ENCODE results near the gene NRG4.
"Not testable (repeated sequence)": the region's sequence is repeated elsewhere in the genome, so short reads cannot be mapped to it uniquely, and the experiment has no call there.

NRG4 gene

GRCh38 chr15:75926931-75927330 lies 85.3 kb downstream of the NRG4 start:
- DNase-seq (ENCODE audit: low read depth), result no peak

DNA sequence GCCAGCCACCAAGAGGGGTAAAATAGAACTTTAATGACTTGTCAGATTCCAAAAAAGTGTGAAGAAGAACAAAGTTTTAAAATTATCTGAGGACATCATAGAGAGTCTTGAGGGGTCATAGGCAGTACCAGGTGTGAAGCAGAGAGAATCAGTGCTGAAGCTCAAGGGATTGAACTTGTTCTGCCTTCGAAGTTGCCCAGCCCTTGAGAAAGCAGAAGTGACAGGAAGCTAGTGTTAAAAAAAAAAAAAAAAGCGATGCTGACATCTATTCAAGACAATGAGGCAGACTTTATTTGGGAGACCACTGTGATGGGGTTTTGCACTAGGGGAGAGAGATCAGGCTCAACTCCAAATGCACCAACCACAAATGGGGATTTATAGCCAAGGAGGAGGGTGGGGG lies 86.8 kb downstream of the NRG4 start:
- no peak for DNase-seq (ENCODE audit: low read depth)

- no peak for DNase-seq (ENCODE audit: low read depth)
These were observed 87.6 kb downstream of the NRG4 start for GRCh38 chr15:75924576-75924975.

- DNase-seq (ENCODE audit: low read depth), result no peak
These were observed 88.5 kb downstream of the NRG4 start for GRCh38 chr15:75923756-75924155.

GRCh38 chr15:75921732-75922703 lies 90.2 kb downstream of the NRG4 start:
- DNase-seq (ENCODE audit: low read depth), result no peak

GRCh38 chr15:75920079-75920478 lies 92.1 kb downstream of the NRG4 start:
- DNase-seq (ENCODE audit: low read depth), result no peak

DNA sequence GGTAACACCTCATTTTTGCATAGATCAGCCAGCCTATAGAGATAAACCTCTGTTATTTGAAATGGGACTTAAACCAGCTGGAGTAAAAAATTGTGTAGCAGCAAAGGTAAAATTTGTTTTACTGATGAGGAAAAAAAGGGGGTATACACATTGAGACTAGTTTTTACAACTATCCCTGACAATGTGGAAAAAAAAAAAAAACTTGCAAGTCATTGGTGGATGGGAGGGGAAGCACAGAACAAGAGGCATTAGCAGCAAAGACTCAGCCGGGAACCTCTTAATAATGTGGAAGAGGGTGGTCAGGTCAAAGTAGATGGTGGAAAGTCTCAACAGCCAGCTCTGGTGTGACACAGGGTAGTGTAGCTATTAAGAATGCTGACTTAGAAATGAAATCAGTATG lies 94.1 kb downstream of the NRG4 start:
- no peak for DNase-seq (ENCODE audit: low read depth)

DNA sequence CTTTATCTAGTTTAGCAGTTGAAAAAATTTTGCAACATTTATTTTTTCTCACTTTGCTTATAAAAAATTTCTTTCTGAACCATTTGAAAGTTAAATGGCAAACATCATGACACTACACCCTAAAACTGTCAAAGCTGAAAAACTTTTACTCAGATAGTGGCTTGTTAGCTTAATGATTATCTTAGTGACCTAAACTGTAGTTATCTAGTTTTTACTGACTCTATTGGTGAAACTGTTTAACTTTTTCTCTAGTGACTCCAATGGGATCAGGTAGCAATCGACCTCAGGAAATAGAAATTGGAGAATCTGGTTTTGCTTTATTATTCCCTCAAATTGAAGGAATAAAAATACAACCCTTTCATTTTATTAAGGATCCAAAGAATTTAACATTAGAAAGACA lies 95.2 kb downstream of the NRG4 start:
- DNase-seq (ENCODE audit: low read depth), result no peak

DNA sequence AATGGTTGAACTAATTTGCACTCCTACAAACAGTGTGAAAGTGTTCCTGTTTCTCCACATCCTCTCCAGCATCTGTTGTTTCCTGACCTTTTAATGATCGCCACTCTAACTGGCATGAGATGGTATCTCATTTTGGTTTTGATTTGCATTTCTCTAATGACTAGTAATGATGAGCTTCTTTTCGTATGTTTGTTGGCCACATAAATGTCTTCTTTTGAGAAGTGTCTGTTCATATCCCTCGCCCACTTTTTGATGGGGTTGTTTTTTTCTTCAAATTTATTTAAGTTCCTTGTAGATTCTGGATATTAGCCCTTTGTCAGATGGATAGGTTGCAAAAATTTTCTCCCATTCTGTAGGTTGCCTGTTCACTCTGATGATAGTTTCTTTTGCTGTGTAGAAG lies 101.9 kb downstream of the NRG4 start:
- not testable (repeated sequence) for DNase-seq (ENCODE audit: low read depth)

GRCh38 chr15:75905231-75905630 lies 107.0 kb downstream of the NRG4 start:
- DNase-seq (ENCODE audit: low read depth), result no peak

GRCh38 chr15:75903331-75904239 lies 108.6 kb downstream of the NRG4 start, which contains the start of gene FBXO22:
TSS of gene FBXO22 (plus strand) at chr15:75903878. CDS start at chr15:75903964, 86 bp downstream.
- peak; percentile 91 for DNase-seq (ENCODE audit: low read depth)

DNA sequence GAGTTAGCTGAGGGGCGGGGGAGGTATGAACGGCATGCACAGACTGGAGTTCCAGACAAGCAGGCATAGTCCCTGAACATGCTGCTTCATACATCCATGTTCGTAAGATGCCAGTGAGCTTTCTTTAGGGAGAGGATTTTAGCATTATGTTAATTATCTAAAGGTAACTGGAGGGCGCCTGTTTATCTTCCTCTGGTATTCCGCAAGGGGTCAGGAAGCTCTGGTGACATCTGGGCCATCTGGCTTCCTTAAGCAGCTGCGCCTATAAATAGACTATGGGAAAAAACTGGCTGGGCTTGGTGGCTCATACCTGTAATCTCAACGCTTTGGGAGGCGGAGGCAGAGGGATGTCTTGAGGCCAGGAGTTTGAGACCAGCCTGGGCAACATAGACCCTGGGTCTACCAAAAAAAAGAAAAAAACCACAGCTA lies 110.1 kb downstream of the NRG4 start:
- DNase-seq (ENCODE audit: low read depth), result no peak

- DNase-seq (ENCODE audit: low read depth), result no peak
These were observed 111.6 kb downstream of the NRG4 start for GRCh38 chr15:75900577-75900976.

GRCh38 chr15:75895731-75896130 lies 116.5 kb downstream of the NRG4 start:
- no peak for DNase-seq (ENCODE audit: low read depth)

DNA sequence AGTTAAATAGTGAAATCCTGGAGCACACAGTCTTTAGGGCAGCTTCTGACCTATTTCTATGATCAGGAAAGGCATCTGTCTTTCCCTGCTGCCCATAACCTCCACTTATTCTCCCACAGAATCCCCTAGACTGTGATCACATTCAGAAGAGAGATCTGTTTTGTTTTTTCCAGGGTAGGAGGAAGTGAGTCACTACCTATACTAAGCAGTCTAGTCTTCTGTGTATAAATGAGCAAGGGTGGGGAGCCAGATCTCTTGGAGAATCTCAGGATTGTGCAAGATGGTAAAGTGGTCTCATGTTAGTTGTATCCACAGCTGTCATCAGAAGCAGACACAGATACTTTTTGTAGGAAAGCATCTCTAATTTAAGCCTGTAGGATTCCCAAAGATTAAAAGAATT lies 120.3 kb downstream of the NRG4 start:
- DNase-seq (ENCODE audit: low read depth), result no peak
